ENCODE results near the gene PUSL1.

Gene PUSL1

GRCh38 chr1:1327291-1327690 lies 18.9 kb downstream of the PUSL1 start:
- CTCF ChIA-PET: interaction anchor here (2.7 kb wide), 1 partner anchor 45 kb away, joined by 12 read pairs; no protein-coding TSS in a partner anchor
- POLR2A ChIA-PET: no interaction called here
- H3K4me3 ChIP-seq (ENCODE audit: low read depth, low read length): no peak overlapping the region
- no peak for DNase-seq (ENCODE audit: low read depth, low spot score)
- TF ChIP-seq, protein P1, sequence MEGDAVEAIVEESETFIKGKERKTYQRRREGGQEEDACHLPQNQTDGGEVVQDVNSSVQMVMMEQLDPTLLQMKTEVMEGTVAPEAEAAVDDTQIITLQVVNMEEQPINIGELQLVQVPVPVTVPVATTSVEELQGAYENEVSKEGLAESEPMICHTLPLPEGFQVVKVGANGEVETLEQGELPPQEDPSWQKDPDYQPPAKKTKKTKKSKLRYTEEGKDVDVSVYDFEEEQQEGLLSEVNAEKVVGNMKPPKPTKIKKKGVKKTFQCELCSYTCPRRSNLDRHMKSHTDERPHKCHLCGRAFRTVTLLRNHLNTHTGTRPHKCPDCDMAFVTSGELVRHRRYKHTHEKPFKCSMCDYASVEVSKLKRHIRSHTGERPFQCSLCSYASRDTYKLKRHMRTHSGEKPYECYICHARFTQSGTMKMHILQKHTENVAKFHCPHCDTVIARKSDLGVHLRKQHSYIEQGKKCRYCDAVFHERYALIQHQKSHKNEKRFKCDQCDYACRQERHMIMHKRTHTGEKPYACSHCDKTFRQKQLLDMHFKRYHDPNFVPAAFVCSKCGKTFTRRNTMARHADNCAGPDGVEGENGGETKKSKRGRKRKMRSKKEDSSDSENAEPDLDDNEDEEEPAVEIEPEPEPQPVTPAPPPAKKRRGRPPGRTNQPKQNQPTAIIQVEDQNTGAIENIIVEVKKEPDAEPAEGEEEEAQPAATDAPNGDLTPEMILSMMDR (IDR thresholded peaks at IDR 0.05; ENCODE audit: insufficient read depth, low read length, missing control alignments): no peak

- CTCF ChIA-PET: no interaction called here
- POLR2A ChIA-PET: no interaction called here
- H3K4me3 ChIP-seq (ENCODE audit: low read depth, low read length): no peak overlapping the region
- TF ChIP-seq, protein P1 (IDR thresholded peaks at IDR 0.05; ENCODE audit: insufficient read depth, low read length, missing control alignments): no peak
- DNase-seq (ENCODE audit: low read depth, low spot score): no peak
Measured at GRCh38 chr1:1328254-1328653, 19.9 kb downstream of the PUSL1 start.

DNA sequence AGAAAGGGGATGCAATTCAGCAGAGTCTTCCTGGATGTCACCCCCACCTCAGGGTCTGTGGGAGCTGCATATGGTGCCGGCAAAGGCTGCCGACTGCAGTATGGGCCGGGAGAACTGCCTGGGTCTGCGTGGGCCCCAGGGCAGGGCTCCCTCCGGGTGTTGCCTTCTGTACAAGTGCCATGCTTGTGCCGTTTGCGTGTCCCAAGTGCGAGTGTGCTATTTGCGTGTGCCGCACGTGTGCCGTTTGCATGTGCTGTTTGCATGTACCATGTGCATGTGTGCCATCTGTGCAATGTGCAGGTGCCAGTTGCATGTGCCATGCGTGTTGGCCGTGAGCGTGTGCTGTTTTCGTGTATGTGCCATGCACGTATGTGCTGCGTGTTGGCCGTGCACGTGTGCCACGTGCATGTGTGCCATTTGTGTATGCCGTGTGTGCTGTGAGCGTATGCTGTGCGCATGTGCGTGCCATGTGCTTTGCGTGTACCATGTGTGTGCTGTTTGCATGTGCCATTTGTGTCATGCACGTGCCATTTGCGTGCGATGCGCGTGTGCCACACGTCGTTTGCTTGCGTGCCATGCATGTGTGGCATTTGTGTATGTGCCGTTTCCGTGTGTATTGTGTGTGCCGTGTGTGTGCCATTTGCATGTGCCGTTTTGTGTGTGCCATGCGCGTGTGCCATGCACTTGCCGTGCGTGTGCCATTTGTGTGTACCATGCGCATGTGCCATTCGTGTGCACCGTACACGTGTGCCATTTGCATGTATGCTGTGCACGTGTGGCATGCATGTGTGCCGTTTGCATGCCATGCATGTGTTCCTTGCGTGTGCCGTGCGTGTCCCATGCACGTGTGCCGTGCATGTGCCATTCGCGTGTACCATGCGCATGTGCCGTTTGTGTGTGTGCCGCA lies 21.2 kb downstream of the PUSL1 start:
- POLR2A ChIA-PET: interaction anchor here (1.3 kb wide), 1 partner anchor 10 kb away, joined by 3 read pairs; no protein-coding TSS in a partner anchor
- H3K4me3 ChIP-seq (ENCODE audit: low read depth, low read length): no peak overlapping the region
- TF ChIP-seq, protein P1 (IDR thresholded peaks at IDR 0.05; ENCODE audit: insufficient read depth, low read length, missing control alignments): no peak
- DNase-seq (ENCODE audit: low read depth, low spot score): no peak
- CTCF ChIA-PET: interaction anchor here (1.1 kb wide), 1 partner anchor 45 kb away, joined by 3 read pairs; no protein-coding TSS in a partner anchor

GRCh38 chr1:1330366-1331067 lies 22.1 kb downstream of the PUSL1 start:
- POLR2A ChIA-PET: interaction anchor here (1.3 kb wide), 1 partner anchor 9 kb away, joined by 3 read pairs; no protein-coding TSS in a partner anchor
- DNase-seq (ENCODE audit: low read depth, low spot score): no peak
- CTCF ChIA-PET: interaction anchor here (0.6 to 2.2 kb wide), 4 partner anchors 15 to 44 kb away, joined by 3 to 6 read pairs (median 4); no protein-coding TSS in a partner anchor

GRCh38 chr1:1331068-1331965 lies 22.9 kb downstream of the PUSL1 start, which contains the start of gene TAS1R3:
Gene TAS1R3 (plus strand): TSS chr1:1331280. CDS start chr1:1331346, 66 bp downstream.
- POLR2A ChIA-PET: interaction anchor here (1.3 kb wide), 1 partner anchor 8 kb away, joined by 3 read pairs; no protein-coding TSS in a partner anchor
- TF ChIP-seq, protein P1 (IDR thresholded peaks at IDR 0.05; ENCODE audit: insufficient read depth, low read length, missing control alignments): no peak
- CTCF ChIA-PET: interaction anchor here (1.1 to 2.2 kb wide), 2 partner anchors 17 to 41 kb away, joined by 4 to 6 read pairs; no protein-coding TSS in a partner anchor
- no peak within 1 kb of the TSS for H3K4me3 ChIP-seq (ENCODE audit: low read depth, low read length)
- DNase-seq (ENCODE audit: low read depth, low spot score): no peak

More at GRCh38 chr1:1330366-1331067, 22.1 kb downstream of the PUSL1 start:
- no peak overlapping the region for H3K4me3 ChIP-seq (ENCODE audit: low read depth, low read length)
- TF ChIP-seq, protein P1 (IDR thresholded peaks at IDR 0.05; ENCODE audit: insufficient read depth, low read length, missing control alignments): no peak
